G401 (cell line): Measurements from ENCODE around the gene TTC1. TPM values are rescaled to one million over a fixed set of nuclear protein-coding genes. Genes with fewer than 3 reads are reported as not detected.
"Not testable (repeated sequence)": the region's sequence is repeated elsewhere in the genome, so short reads cannot be mapped to it uniquely, and the experiment has no call there.

ENCODE experiments used
- DNase-seq: peaks from one replicate; pipeline ENCODE4 v3.0.0-alpha.2; 2015; ENCODE audit warnings: low spot score
- in situ Hi-C: cut with HindIII; loops from 2 replicates; pipeline ENCODE4 v1.10.0; 2016; ENCODE audit warnings: low sequenced_read_pairs, mixed read lengths
- total RNA-seq: library from RNA; depleted of rRNA; stranded (reverse); fragments of >200 nt; shearing (Covaris generic); gene quantifications from 2 replicates; pipeline ENCODE4 v1.2.3, GENCODE V29; 2014

The TTC1 gene
- total RNA-seq, 1 experiment from 2014 or later: 47.2 TPM

- in situ Hi-C loops: no loop called here
Measured at GRCh38 chr5:159992566-159992965, 16.4 kb upstream of the TTC1 start.

GRCh38 chr5:159993194-159993593 is 15.7 kb upstream of the TTC1 start:
- in situ Hi-C loops: no loop called here
- DNase-seq: no peak

More at GRCh38 chr5:159992566-159992965, 16.4 kb upstream of the TTC1 start:
- DNase-seq: no peak

- DNase-seq: no peak
- in situ Hi-C loops: no loop called here
Measured at GRCh38 chr5:159995907-159996306, 13.0 kb upstream of the TTC1 start.

GRCh38 chr5:160001457-160001856 is 7.5 kb upstream of the TTC1 start:
- in situ Hi-C loops: no loop called here
- peak; percentile 54 for DNase-seq

GRCh38 chr5:160007514-160007913 is 1.4 kb upstream of the TTC1 start:
- in situ Hi-C loops: no loop called here
- no peak for DNase-seq

GRCh38 chr5:160008529-160008876 is 436 bp upstream of the TTC1 start:
- in situ Hi-C loops, DNase-seq: not testable (repeated sequence)

GRCh38 chr5:160009591-160009989 is 651 bp downstream of the TTC1 start:
- DNase-seq: no peak
- in situ Hi-C loops: no loop called here

GRCh38 chr5:160011471-160011870 is 2.5 kb downstream of the TTC1 start:
- DNase-seq: no peak
- in situ Hi-C loops: no loop called here

- DNase-seq, in situ Hi-C loops: not testable (repeated sequence)
Measured at GRCh38 chr5:160014197-160014596, 5.3 kb downstream of the TTC1 start.

- in situ Hi-C loops: no loop called here
- DNase-seq: no peak
Measured at GRCh38 chr5:160018945-160019625, 10.1 kb downstream of the TTC1 start.

- in situ Hi-C loops: no loop called here
- DNase-seq: no peak
Measured at GRCh38 chr5:160020266-160020770, 11.4 kb downstream of the TTC1 start.

GRCh38 chr5:160020964-160021363 is 12.0 kb downstream of the TTC1 start:
- DNase-seq: no peak
- in situ Hi-C loops: no loop called here

GRCh38 chr5:160021831-160022446 is 13.0 kb downstream of the TTC1 start:
- in situ Hi-C loops: no loop called here
- DNase-seq: peak; percentile 90

- DNase-seq: no peak
- in situ Hi-C loops: no loop called here
Measured at GRCh38 chr5:160023007-160023907, 14.3 kb downstream of the TTC1 start.

- in situ Hi-C loops: no loop called here
- DNase-seq: no peak
Measured at GRCh38 chr5:160023908-160024630, 15.1 kb downstream of the TTC1 start.

GRCh38 chr5:160029004-160029403 is 20.1 kb downstream of the TTC1 start:
- DNase-seq: no peak
- in situ Hi-C loops: no loop called here

- in situ Hi-C loops: no loop called here
Measured at GRCh38 chr5:160029540-160030139, 20.7 kb downstream of the TTC1 start.

GRCh38 chr5:160030631-160031377 is 21.9 kb downstream of the TTC1 start:
- in situ Hi-C loops: no loop called here
- DNase-seq: no peak

More at GRCh38 chr5:160029540-160030139, 20.7 kb downstream of the TTC1 start:
- DNase-seq: no peak
